HepG2 (cell line): Measurements from ENCODE around the gene FBXL22. TPM values are rescaled to one million over a fixed set of nuclear protein-coding genes. Genes with fewer than 3 reads are reported as not detected.

ENCODE experiments used
- BRF2 ChIP-seq: sonication (generic); formaldehyde crosslinking; IDR thresholded peaks from 2 replicates; pipeline ENCODE4 v1.8.1; 2022; ENCODE audit warnings: mild to moderate bottlenecking, missing genetic modification reagents
- E2F5 ChIP-seq: sonication (generic); formaldehyde crosslinking; conservative IDR thresholded peaks from 2 replicates; pipeline ENCODE4 v1.4.0; 2020; ENCODE audit warnings: missing genetic modification reagents
- HNRNPUL1 ChIP-seq: fragments of 200-400 bp; formaldehyde crosslinking; IDR thresholded peaks from 2 replicates; pipeline ENCODE4 v1.6.1; 2017; ENCODE audit warnings: low read depth, mild to moderate bottlenecking, low read length, moderate library complexity
- KMT2A ChIP-seq: sonication (generic); formaldehyde crosslinking; IDR thresholded peaks from 2 replicates; pipeline ENCODE4 v1.4.0; 2020; ENCODE audit warnings: missing genetic modification reagents
- NR2C2 ChIP-seq: sonication (generic); formaldehyde crosslinking; IDR thresholded peaks from 2 replicates; pipeline ENCODE4 v1.4.0; 2020; ENCODE audit warnings: missing genetic modification reagents, mild to moderate bottlenecking, moderate library complexity, borderline replicate concordance
- SMARCE1 ChIP-seq: fragments of 450-650 bp; IDR thresholded peaks from 2 replicates; pipeline ENCODE4 v1.6.1; 2017; ENCODE audit warnings: borderline replicate concordance
- THAP9 ChIP-seq: sonication (generic); formaldehyde crosslinking; IDR thresholded peaks from 2 replicates; pipeline ENCODE4; 2020; ENCODE audit warnings: missing genetic modification reagents, mild to moderate bottlenecking, borderline replicate concordance
- TRIM24 ChIP-seq: sonication (generic); formaldehyde crosslinking; IDR thresholded peaks from 2 replicates; pipeline ENCODE4 v1.8.0; 2022; ENCODE audit warnings: mild to moderate bottlenecking, missing genetic modification reagents
- ZBTB3 ChIP-seq: sonication (generic); formaldehyde crosslinking; IDR thresholded peaks from 2 replicates; pipeline ENCODE4 v1.4.0; 2020; ENCODE audit warnings: low read depth, mild to moderate bottlenecking, moderate library complexity, missing genetic modification reagents, borderline replicate concordance
- ZBTB37 ChIP-seq: sonication (generic); formaldehyde crosslinking; IDR thresholded peaks from 2 replicates; pipeline ENCODE4 v1.4.0; 2020; ENCODE audit warnings: mild to moderate bottlenecking, missing genetic modification reagents
- ZBTB44 ChIP-seq: sonication (generic); formaldehyde crosslinking; IDR thresholded peaks from 2 replicates; pipeline ENCODE4 v1.4.0; 2020; ENCODE audit warnings: missing genetic modification reagents
- ZNF224 ChIP-seq: sonication (generic); formaldehyde crosslinking; IDR thresholded peaks from 2 replicates; pipeline ENCODE4 v1.5.0; 2020; ENCODE audit warnings: mild to moderate bottlenecking, missing genetic modification reagents
- ZNF331 ChIP-seq: sonication (generic); formaldehyde crosslinking; IDR thresholded peaks from 2 replicates; pipeline ENCODE4 v1.4.0; 2020; ENCODE audit warnings: missing genetic modification reagents
- ZNF609 ChIP-seq: sonication (generic); formaldehyde crosslinking; IDR thresholded peaks from 2 replicates; pipeline ENCODE4 v1.4.0; 2020; ENCODE audit warnings: mild to moderate bottlenecking, missing genetic modification reagents, borderline replicate concordance
- ZNF780A ChIP-seq: sonication (generic); formaldehyde crosslinking; IDR thresholded peaks from 2 replicates; pipeline ENCODE4 v1.8.0; 2022; ENCODE audit warnings: mild to moderate bottlenecking, missing genetic modification reagents, moderate library complexity
- ZNF782 ChIP-seq: sonication (generic); formaldehyde crosslinking; IDR thresholded peaks from 2 replicates; pipeline ENCODE4 v1.4.0; 2020; ENCODE audit warnings: missing genetic modification reagents, mild to moderate bottlenecking, borderline replicate concordance
- polyA plus RNA-seq, 8 experiments: library from polyadenylated mRNA; depleted of rRNA in 3 of 8; stranded (reverse) in 7 of 8; unstranded in 1 of 8; fragments of >200 nt; fragmentation: Illumina TruSeq in 4 of 8; extraction: Trizol in 4 of 8; gene quantifications; 2 replicates each; pipeline versions ENCODE4 v1.2.1 to v1.2.3, GENCODE V29; 2011 to 2016; ENCODE audit warnings: low read depth in 4 of 8, missing spikeins in 1 of 8, mixed read lengths in 1 of 8; ENCODE audit not compliant: insufficient read depth in 1 of 8
- total RNA-seq, 5 experiments: library from RNA; depleted of rRNA; stranded (reverse); fragments of >200 nt; fragmentation: Illumina TruSeq; extraction: Trizol; gene quantifications; 2 replicates each; pipeline ENCODE4 v1.2.3, GENCODE V29; 2016; ENCODE audit warnings: low read depth in 1 of 5

The FBXL22 gene
- total and polyA plus RNA-seq, 2 of the 13 experiments (the other 11 are each of a cell fraction or from before 2014, with no cell fraction given) = 0.15 to 0.33 TPM

GRCh38 chr15:63600616-63601025 lies 3.4 kb downstream of the FBXL22 start (continued):
- TF ChIP-seq ZBTB44 (CRISPR knock-in tag) (0 out of 2 replicates have a peak, but pooled peaks have one; percentile 51), BRF2 (CRISPR knock-in tag) (peak; percentile 14; the same call in 1 of the 2 replicates), THAP9 (CRISPR knock-in tag) (no peak), ZNF224 (CRISPR knock-in tag) (no peak; the same call in 1 of the 2 replicates), ZNF782 (CRISPR knock-in tag) (peak; percentile 70; the same call in 1 of the 2 replicates), ZNF780A (CRISPR knock-in tag) (no peak), SMARCE1 (no peak), TRIM24 (CRISPR knock-in tag) (no peak), KMT2A (peak; percentile 58; the same call in 1 of the 2 replicates), ZNF609 (CRISPR knock-in tag) (peak; percentile 67), ZBTB37 (CRISPR knock-in tag) (no peak), E2F5 (CRISPR knock-in tag) (no peak; the same call in 1 of the 2 replicates), ZNF331 (CRISPR knock-in tag) (peak; percentile 76; the same call in 1 of the 2 replicates), HNRNPUL1 (no peak), NR2C2 (CRISPR knock-in tag) (peak; percentile 18; the same call in 1 of the 2 replicates), ZBTB3 (CRISPR knock-in tag) (no peak; the same call in 1 of the 2 replicates)
